Neuronal stem cell (in vitro differentiated cells): Measurements from ENCODE around the gene ROBO1.
A peak's percentile ranks its signal among the peaks of the same experiment; 100 is the strongest.

Experiments
- DNase-seq: peaks from one replicate; pipeline ENCODE4 v3.0.0-alpha.2; 2013; ENCODE audit warnings: low spot score
- H2AFZ ChIP-seq: one replicate; pipeline ENCODE4 v1.6.1; 2013; ENCODE audit warnings: mild to moderate bottlenecking, low read length, inconsistent platforms
- H2AK5ac ChIP-seq: 2 replicates; pipeline ENCODE4 v1.6.1; 2013; ENCODE audit warnings: low read depth, mild to moderate bottlenecking, inconsistent platforms, low read length, moderate library complexity, mixed read lengths
- H2BK120ac ChIP-seq: 2 replicates; pipeline ENCODE4 v1.6.1; 2013; ENCODE audit warnings: low read depth, mild to moderate bottlenecking, inconsistent platforms, low read length, moderate library complexity, mixed read lengths
- H2BK12ac ChIP-seq: one replicate; pipeline ENCODE4 v1.6.1; 2013; ENCODE audit warnings: low read length, inconsistent platforms
- H2BK15ac ChIP-seq: 2 replicates; pipeline ENCODE4 v1.6.1; 2013; ENCODE audit warnings: mild to moderate bottlenecking, low read length, inconsistent platforms, mixed read lengths
- H2BK5ac ChIP-seq: one replicate; pipeline ENCODE4 v1.6.1; 2013; ENCODE audit warnings: inconsistent platforms, mild to moderate bottlenecking, low read length, moderate library complexity
- H3K14ac ChIP-seq: one replicate; pipeline ENCODE4 v1.6.1; 2013; ENCODE audit warnings: low read length, inconsistent platforms
- H3K18ac ChIP-seq: 2 replicates; pipeline ENCODE4 v1.6.1; 2013; ENCODE audit warnings: low read length, inconsistent platforms
- H3K23ac ChIP-seq: 2 replicates; pipeline ENCODE4 v1.6.1; 2013; ENCODE audit warnings: low read depth, mild to moderate bottlenecking, mixed read lengths, low read length, inconsistent platforms; ENCODE audit not compliant: poor library complexity
- H3K27ac ChIP-seq: replicated peaks from 3 replicates; pipeline ENCODE4 v1.5.1; 2013; ENCODE audit warnings: low read length, inconsistent platforms
- H3K27me3 ChIP-seq, 3 experiments: 2 replicates each; pipeline ENCODE4 v1.6.1; 2013; ENCODE audit warnings: low read length in 3 of 3, mild to moderate bottlenecking in 2 of 3, inconsistent platforms in 1 of 3, low read depth in 1 of 3, mixed read lengths in 1 of 3, moderate library complexity in 1 of 3; ENCODE audit not compliant: control insufficient read depth in 3 of 3, insufficient read depth in 3 of 3
- H3K36me3 ChIP-seq, 2 donors: replicated peaks in 1 of 2; 2 replicates each; pipeline ENCODE4 v1.6.1; 2013; ENCODE audit warnings: low read length in 2 of 2; ENCODE audit not compliant: control insufficient read depth in 2 of 2, insufficient read depth in 2 of 2
- H3K4ac ChIP-seq: 2 replicates; pipeline ENCODE4 v1.6.1; 2013; ENCODE audit warnings: inconsistent platforms, mild to moderate bottlenecking, low read length, moderate library complexity
- H3K4me1 ChIP-seq, 2 donors: 1 replicate in 1 of 2; 2 replicates in 1 of 2; pipeline ENCODE4 v1.6.1; 2013; ENCODE audit warnings: low read length in 2 of 2, low read depth in 1 of 2; ENCODE audit not compliant: control insufficient read depth in 2 of 2, insufficient read depth in 1 of 2
- H3K4me2 ChIP-seq: one replicate; pipeline ENCODE4 v1.6.1; 2013; ENCODE audit warnings: mild to moderate bottlenecking, low read length, inconsistent platforms; ENCODE audit not compliant: insufficient read depth, poor library complexity, severe bottlenecking
- H3K4me3 ChIP-seq, 2 donors: 2 replicates each; pipeline ENCODE4 v1.5.1; 2013; ENCODE audit warnings: low read length in 2 of 2, mild to moderate bottlenecking in 2 of 2, inconsistent platforms in 1 of 2, moderate library complexity in 1 of 2
- H3K79me1 ChIP-seq: one replicate; pipeline ENCODE4 v1.6.1; 2013; ENCODE audit warnings: low read depth, mild to moderate bottlenecking, inconsistent platforms, low read length, moderate library complexity
- H3K9ac ChIP-seq: one replicate; pipeline ENCODE4 v1.6.1; 2013; ENCODE audit warnings: mild to moderate bottlenecking, low read depth, low read length, inconsistent platforms; ENCODE audit not compliant: poor library complexity
- H3K9me3 ChIP-seq, 2 donors: replicated peaks in 1 of 2; 2 replicates each; pipeline versions ENCODE3 to v1.6.1; 2013; ENCODE audit warnings: low read length in 2 of 2, mild to moderate bottlenecking in 2 of 2, inconsistent platforms in 1 of 2, low read depth in 1 of 2, mixed read lengths in 1 of 2, moderate library complexity in 1 of 2; ENCODE audit not compliant: control insufficient read depth in 2 of 2, insufficient read depth in 1 of 2
- H4K8ac ChIP-seq: one replicate; pipeline ENCODE4 v1.6.1; 2013; ENCODE audit warnings: low read depth, mild to moderate bottlenecking, inconsistent platforms, low read length, moderate library complexity
- H4K91ac ChIP-seq: one replicate; pipeline ENCODE4 v1.6.1; 2013; ENCODE audit warnings: low read length, low read depth, mild to moderate bottlenecking, inconsistent platforms; ENCODE audit not compliant: poor library complexity
- WGBS, 2 donors: extraction: QIAGEN DNeasy Blood & Tissue Kit; methylation state at CpG; one replicate each; pipeline ENCODE4 v1.1.7; 2013; ENCODE audit warnings: missing lambda C conversion rate in 2 of 2, mixed read lengths in 1 of 2; ENCODE audit not compliant: insufficient read length in 2 of 2, insufficient replicate concordance in 1 of 2; ENCODE audit errors: extremely low coverage in 2 of 2; 5-methylcytosine and 5-hydroxymethylcytosine counted together

ROBO1 gene

GRCh38 chr3:78706906-78707523, 1060.8 kb downstream of the ROBO1 start:
- no peak overlapping the region for H2AFZ ChIP-seq
- H3K27ac ChIP-seq = no peak overlapping the region
- no peak overlapping the region for H3K23ac ChIP-seq
- no peaks in the 10 kb centered on the region for H3K9me3 ChIP-seq
- H2BK15ac ChIP-seq = no peak overlapping the region
- peak; percentile 18 for DNase-seq
- H2BK12ac ChIP-seq = no peak overlapping the region
- no peak overlapping the region for H2BK5ac ChIP-seq
- H3K4ac ChIP-seq = no peak overlapping the region
- H3K36me3 ChIP-seq = no peaks in the 10 kb centered on the region
- H3K79me1 ChIP-seq = no peaks in the 10 kb centered on the region
- no peak overlapping the region for H3K4me3 ChIP-seq
- no peak overlapping the region for H3K18ac ChIP-seq
- H3K4me1 ChIP-seq = peaks cover 0 to 7% of the 10 kb centered on the region in 2 donors
- no peak overlapping the region for H4K8ac ChIP-seq
- H3K14ac ChIP-seq = no peak overlapping the region
- no peak overlapping the region for H4K91ac ChIP-seq
- WGBS, 2 donors = no CpG with 5 or more reads among the region's 3 CpGs
- no peak overlapping the region for H2AK5ac ChIP-seq
- H2BK120ac ChIP-seq = no peak overlapping the region
- no peak overlapping the region for H3K9ac ChIP-seq
- H3K4me2 ChIP-seq = no peak overlapping the region
- H3K27me3 ChIP-seq = no peaks in the 10 kb centered on the region

DNA sequence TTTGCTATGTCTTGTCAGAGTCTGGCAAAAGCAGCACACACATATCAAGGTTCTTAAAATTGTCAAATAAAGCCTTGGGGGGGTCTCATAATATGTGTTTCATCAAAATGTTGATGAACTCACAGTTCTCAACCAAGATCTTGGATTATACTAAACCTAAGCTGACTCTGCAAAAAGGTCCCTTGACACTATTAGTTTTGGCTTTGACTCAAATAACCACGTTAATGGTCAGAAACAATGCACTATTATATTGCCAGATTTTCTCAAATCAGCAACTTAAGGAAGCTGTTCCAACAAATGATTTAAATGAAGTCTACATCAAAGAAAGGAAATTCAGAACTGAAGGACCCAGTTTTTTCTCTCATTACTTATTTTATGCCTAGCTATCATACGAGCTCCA, 1063.9 kb downstream of the ROBO1 start:
- H3K27ac ChIP-seq = no peak overlapping the region

DNA sequence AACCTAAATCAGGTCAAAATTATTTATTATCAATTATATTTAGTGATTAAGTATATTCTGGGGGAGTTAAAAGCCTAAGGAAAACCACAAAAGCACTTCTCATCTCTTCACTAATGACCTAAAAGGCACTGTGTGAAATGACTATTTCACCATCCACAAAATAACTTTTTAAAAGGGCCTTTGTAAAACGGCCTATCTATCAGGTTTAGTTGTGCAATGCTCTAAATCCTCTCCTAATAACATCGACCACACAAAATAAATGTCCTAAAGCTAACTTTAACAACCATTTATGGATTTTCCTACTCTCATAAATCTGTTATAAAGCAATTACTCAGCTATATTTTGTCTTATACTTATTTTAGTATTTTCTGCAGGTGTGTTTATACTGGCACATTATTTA, 1066.3 kb downstream of the ROBO1 start:
- 100% methylated on average over 1 of the region's 2 CpGs; no CpG with 5 or more reads in 1 of the 2 donors for WGBS, 2 donors
- no peak overlapping the region for H2AK5ac ChIP-seq
- H2BK120ac ChIP-seq = no peak overlapping the region
- peaks cover 0 to 1% of the 10 kb centered on the region in 2 donors for H3K4me1 ChIP-seq
- no peak overlapping the region for H3K23ac ChIP-seq
- H2BK12ac ChIP-seq = no peak overlapping the region
- no peaks in the 10 kb centered on the region for H3K27me3 ChIP-seq
- no peak overlapping the region for H3K4me3 ChIP-seq
- no peak overlapping the region for H2BK5ac ChIP-seq
- H3K79me1 ChIP-seq = no peaks in the 10 kb centered on the region
- DNase-seq = no peak
- no peak overlapping the region for H3K18ac ChIP-seq
- no peak overlapping the region for H3K9ac ChIP-seq
- no peak overlapping the region for H2AFZ ChIP-seq
- H3K4me2 ChIP-seq = no peak overlapping the region
- H3K4ac ChIP-seq = no peak overlapping the region
- no peak overlapping the region for H3K14ac ChIP-seq
- no peaks in the 10 kb centered on the region for H3K36me3 ChIP-seq
- no peak overlapping the region for H4K91ac ChIP-seq
- no peak overlapping the region for H4K8ac ChIP-seq
- H2BK15ac ChIP-seq = no peak overlapping the region
- H3K9me3 ChIP-seq = no peaks in the 10 kb centered on the region
- no peak overlapping the region for H3K27ac ChIP-seq

More for the DNA sequence above, 1063.9 kb downstream of the ROBO1 start:
- no peak overlapping the region for H3K4me3 ChIP-seq
- no peak overlapping the region for H2BK120ac ChIP-seq
- no peaks in the 10 kb centered on the region for H3K36me3 ChIP-seq
- H4K91ac ChIP-seq = no peak overlapping the region
- no peak for DNase-seq
- H2BK12ac ChIP-seq = no peak overlapping the region
- H2AK5ac ChIP-seq = no peak overlapping the region
- H3K79me1 ChIP-seq = no peaks in the 10 kb centered on the region
- H3K4me2 ChIP-seq = no peak overlapping the region
- no CpG with 5 or more reads among the region's 2 CpGs for WGBS, 2 donors
- H3K27me3 ChIP-seq = no peaks in the 10 kb centered on the region
- no peak overlapping the region for H2BK5ac ChIP-seq
- H3K4me1 ChIP-seq = peaks cover 0 to 7% of the 10 kb centered on the region in 2 donors
- H3K9me3 ChIP-seq = no peaks in the 10 kb centered on the region
- H2BK15ac ChIP-seq = no peak overlapping the region
- no peak overlapping the region for H3K4ac ChIP-seq
- H3K18ac ChIP-seq = no peak overlapping the region
- no peak overlapping the region for H3K9ac ChIP-seq
- H3K14ac ChIP-seq = no peak overlapping the region
- H3K23ac ChIP-seq = no peak overlapping the region
- H2AFZ ChIP-seq = no peak overlapping the region
- no peak overlapping the region for H4K8ac ChIP-seq

DNA sequence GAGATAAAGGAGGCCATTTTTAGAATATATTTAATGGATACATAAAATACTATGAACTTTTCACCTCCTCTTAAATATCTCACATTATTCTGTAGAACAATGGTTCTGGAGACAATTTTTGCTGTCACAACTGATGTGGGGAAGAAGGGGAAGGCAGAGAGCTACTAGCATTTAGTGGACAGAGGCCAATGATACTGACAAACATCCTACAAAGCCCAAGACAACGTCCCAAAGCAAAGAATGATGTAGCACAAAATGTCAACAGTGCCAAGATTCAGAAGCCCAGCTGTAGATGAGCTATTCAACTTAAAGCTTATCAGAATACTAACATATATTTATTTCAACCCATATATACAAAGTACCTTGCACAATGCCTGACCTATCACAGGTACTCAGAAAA, 1069.4 kb downstream of the ROBO1 start:
- Histone ChIP-seq H3K4me1 (no peaks in the 10 kb centered on the region), H2AFZ (no peak overlapping the region), H3K4ac (no peak overlapping the region), H3K27ac (no peak overlapping the region), H3K27me3 (no peaks in the 10 kb centered on the region), H2AK5ac (no peak overlapping the region), H3K9me3 (no peaks in the 10 kb centered on the region), H3K18ac (no peak overlapping the region), H3K23ac (no peak overlapping the region), H4K8ac (no peak overlapping the region), H3K36me3 (no peaks in the 10 kb centered on the region), H3K4me2 (no peak overlapping the region), H2BK5ac (no peak overlapping the region), H2BK12ac (no peak overlapping the region), H2BK120ac (no peak overlapping the region), H3K9ac (no peak overlapping the region), H2BK15ac (no peak overlapping the region), H3K14ac (no peak overlapping the region), H3K79me1 (no peaks in the 10 kb centered on the region), H4K91ac (no peak overlapping the region), H3K4me3 (no peak overlapping the region)
- DNase-seq = no peak
- WGBS, 2 donors = no CpG with 5 or more reads among the region's 1 CpG
